CD4-positive, alpha-beta T cell (primary cell): ENCODE results near the gene NDRG4. TPM values are rescaled to one million over a fixed set of nuclear protein-coding genes. Genes with fewer than 3 reads are reported as not detected.
A peak's percentile ranks its signal among the peaks of the same experiment; 100 is the strongest.

ENCODE experiments used
- ATAC-seq: fragments of 200-7000 bp; cut with Tn5 transposase; one replicate; pipeline ENCODE4 v1.10.0; 2022; ENCODE audit warnings: mild to moderate bottlenecking; ENCODE audit not compliant: poor library complexity
- CTCF ChIA-PET: fragments of 350-600 bp; sonication (Branson Sonifier 250); formaldehyde crosslinking; loops from one replicate; lab custom pipeline; 2021; ENCODE audit warnings: antibody characterized with exemption, inconsistent platforms; lab: Charles Lee
- POLR2A ChIA-PET: fragments of 350-600 bp; sonication (Branson Sonifier 250); formaldehyde crosslinking; loops from one replicate; lab custom pipeline; 2021; ENCODE audit warnings: antibody characterized with exemption, inconsistent platforms; lab: Charles Lee
- DNase-seq, 14 experiments: peaks; one replicate each; pipeline ENCODE4 v3.0.0-alpha.2; 2013 to 2020; ENCODE audit warnings: mixed read lengths in 2 of 14
- H3K27ac ChIP-seq, 2 donors: one replicate each; pipeline versions ENCODE4 v1.5.1 to v1.7.0; 2013; ENCODE audit warnings: low read length in 2 of 2, low read depth in 1 of 2, mild to moderate bottlenecking in 1 of 2
- H3K27me3 ChIP-seq, 2 experiments: 1 replicate in 1 of 2; 2 replicates in 1 of 2; pipeline versions ENCODE4 v1.6.1 to v1.7.0; 2013; ENCODE audit warnings: low read length in 2 of 2, control low read depth in 1 of 2, mild to moderate bottlenecking in 1 of 2, moderate library complexity in 1 of 2; ENCODE audit not compliant: insufficient read depth in 2 of 2, control insufficient read depth in 1 of 2
- H3K36me3 ChIP-seq: one replicate; pipeline ENCODE4 v1.6.1; 2013; ENCODE audit warnings: low read length, control low read depth; ENCODE audit not compliant: insufficient read depth
- H3K4me1 ChIP-seq: one replicate; pipeline ENCODE4 v1.6.1; 2013; ENCODE audit warnings: low read length, control low read depth; ENCODE audit not compliant: insufficient read depth
- H3K4me3 ChIP-seq: one replicate; pipeline ENCODE4 v1.5.1; 2013; ENCODE audit warnings: mild to moderate bottlenecking, low read length, moderate library complexity
- H3K9me3 ChIP-seq, 2 experiments: 1 replicate in 1 of 2; 2 replicates in 1 of 2; pipeline versions ENCODE4 v1.6.1 to v1.7.0; 2013; ENCODE audit warnings: low read length in 2 of 2, mild to moderate bottlenecking in 2 of 2, control low read depth in 1 of 2, moderate library complexity in 1 of 2; ENCODE audit not compliant: control insufficient read depth in 1 of 2, insufficient read depth in 1 of 2
- H3K27ac Mint-ChIP-seq: one replicate; pipeline ENCODE4 v1.8.0; 2020; ENCODE audit warnings: mixed read lengths
- H3K27me3 Mint-ChIP-seq: one replicate; pipeline ENCODE4 v1.8.0; 2021; ENCODE audit warnings: mixed read lengths
- H3K36me3 Mint-ChIP-seq: one replicate; pipeline ENCODE4 v1.8.0; 2021; ENCODE audit warnings: low read depth, mixed read lengths
- H3K4me1 Mint-ChIP-seq: one replicate; pipeline ENCODE4 v1.8.0; 2021; ENCODE audit warnings: low read depth, mixed read lengths
- H3K4me3 Mint-ChIP-seq: one replicate; pipeline ENCODE4 v1.8.0; 2020; ENCODE audit warnings: mild to moderate bottlenecking, mixed read lengths
- H3K9me3 Mint-ChIP-seq: one replicate; pipeline ENCODE4 v1.8.0; 2020; ENCODE audit warnings: mixed read lengths
- intact Hi-C, 2 experiments: fragments of 100-400 bp; cut with DNase I in 1 of 2; cut with micrococcal nuclease in 1 of 2; formaldehyde crosslinking; loops; one replicate each; pipeline versions ENCODE4 v1.15.1 to v1.9.0; 2023 to 2025; cut with DNase I, micrococcal nuclease
- total RNA-seq, 174 experiments: library from RNA in 2 of 174; stranded (reverse) in 2 of 174; gene quantifications; one replicate each; pipeline ENCODE4 v1.2.3 and lab custom pipeline; 2021 to 2026
- TF ChIP-seq, protein P1 (sequence below): fragments of 200-600 bp; IDR thresholded peaks from one replicate; pipeline ENCODE4 v1.8.0; 2022; ENCODE audit warnings: antibody characterized with exemption, mild to moderate bottlenecking

Gene NDRG4
- total RNA-seq, 2 experiments from 2014 or later: 2.8 to 3.2 TPM

DNA sequence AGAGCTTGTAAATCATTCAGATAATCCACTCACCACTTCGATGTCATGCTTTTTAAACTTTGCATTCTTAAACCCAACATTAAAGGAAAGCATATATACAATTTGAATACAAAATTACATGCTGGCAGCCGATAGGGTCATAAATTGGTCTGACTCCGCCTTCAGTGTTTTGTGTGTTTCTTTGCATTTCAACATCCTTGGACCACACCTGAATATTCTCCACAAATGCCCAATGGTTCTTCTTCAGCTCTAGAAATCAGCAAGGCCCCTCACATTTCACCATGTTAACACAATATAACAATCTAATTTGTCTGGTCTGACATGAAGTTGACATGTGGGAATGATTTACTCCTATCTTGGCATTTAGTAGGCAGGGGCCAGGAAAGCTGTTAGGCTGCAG lies 32.5 kb downstream of the NDRG4 start:
- DNase-seq: no peak
- intact Hi-C loops: loop anchor here in 1 of 2 experiments (5.0 kb wide), 1 partner anchor 90 kb away; no protein-coding TSS in a partner anchor
- TF ChIP-seq, protein P1, sequence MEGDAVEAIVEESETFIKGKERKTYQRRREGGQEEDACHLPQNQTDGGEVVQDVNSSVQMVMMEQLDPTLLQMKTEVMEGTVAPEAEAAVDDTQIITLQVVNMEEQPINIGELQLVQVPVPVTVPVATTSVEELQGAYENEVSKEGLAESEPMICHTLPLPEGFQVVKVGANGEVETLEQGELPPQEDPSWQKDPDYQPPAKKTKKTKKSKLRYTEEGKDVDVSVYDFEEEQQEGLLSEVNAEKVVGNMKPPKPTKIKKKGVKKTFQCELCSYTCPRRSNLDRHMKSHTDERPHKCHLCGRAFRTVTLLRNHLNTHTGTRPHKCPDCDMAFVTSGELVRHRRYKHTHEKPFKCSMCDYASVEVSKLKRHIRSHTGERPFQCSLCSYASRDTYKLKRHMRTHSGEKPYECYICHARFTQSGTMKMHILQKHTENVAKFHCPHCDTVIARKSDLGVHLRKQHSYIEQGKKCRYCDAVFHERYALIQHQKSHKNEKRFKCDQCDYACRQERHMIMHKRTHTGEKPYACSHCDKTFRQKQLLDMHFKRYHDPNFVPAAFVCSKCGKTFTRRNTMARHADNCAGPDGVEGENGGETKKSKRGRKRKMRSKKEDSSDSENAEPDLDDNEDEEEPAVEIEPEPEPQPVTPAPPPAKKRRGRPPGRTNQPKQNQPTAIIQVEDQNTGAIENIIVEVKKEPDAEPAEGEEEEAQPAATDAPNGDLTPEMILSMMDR: no peak
- no peaks in the 10 kb centered on the region for H3K9me3 ChIP-seq
- H3K27me3 Mint-ChIP-seq: no peaks in the 10 kb centered on the region
- no peaks in the 10 kb centered on the region for H3K9me3 Mint-ChIP-seq
- POLR2A ChIA-PET: no interaction called here
- no peak overlapping the region for H3K4me3 Mint-ChIP-seq
- ATAC-seq: no peak
- H3K36me3 Mint-ChIP-seq: peaks cover 96% of the 10 kb centered on the region
- no peaks in the 10 kb centered on the region for H3K4me1 ChIP-seq
- no peak overlapping the region for H3K27ac ChIP-seq
- no peak overlapping the region for H3K4me3 ChIP-seq
- no peak overlapping the region for H3K27ac Mint-ChIP-seq
- H3K4me1 Mint-ChIP-seq: no peaks in the 10 kb centered on the region
- no peaks in the 10 kb centered on the region for H3K27me3 ChIP-seq
- peaks cover 96% of the 10 kb centered on the region for H3K36me3 ChIP-seq
- CTCF ChIA-PET: no interaction called here

DNA sequence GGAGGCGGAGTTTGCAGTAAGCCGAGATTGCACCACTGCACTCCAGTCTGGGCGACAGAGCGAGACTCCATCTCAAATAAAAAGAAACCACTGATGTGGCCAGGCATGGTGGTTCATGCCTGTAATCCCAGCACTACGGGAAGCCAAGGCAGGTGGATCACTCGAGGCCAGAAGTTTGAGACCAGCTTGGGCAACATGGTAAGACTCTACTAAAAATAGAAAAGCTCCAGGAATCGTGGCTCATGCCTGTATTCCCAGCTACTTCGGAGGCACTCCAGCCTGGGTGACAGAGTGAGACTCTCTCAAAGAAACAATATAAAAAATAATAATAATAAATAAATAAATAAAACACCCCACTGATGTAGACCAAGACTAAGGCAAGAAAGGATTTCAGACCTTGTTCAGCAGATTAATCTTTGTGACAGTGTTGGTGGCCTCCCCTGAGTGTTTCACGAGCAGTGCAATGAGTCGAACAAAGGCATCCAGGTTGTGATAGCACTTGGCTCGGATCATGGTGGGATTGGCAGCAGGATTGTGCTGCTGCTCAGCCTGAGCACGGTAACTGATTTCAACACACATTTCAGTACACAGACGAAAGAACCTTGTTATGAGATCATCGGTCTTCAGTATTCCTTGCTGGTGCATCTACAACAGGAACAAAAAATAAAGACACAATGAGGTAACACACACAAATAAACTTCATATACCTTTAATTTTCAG lies 34.0 kb downstream of the NDRG4 start:
- intact Hi-C loops: loop anchor here in 1 of 2 experiments (5.0 kb wide), 1 partner anchor 88 kb away; no protein-coding TSS in a partner anchor
- no peak overlapping the region for H3K27ac ChIP-seq
- ChIA-PET CTCF (no interaction called here), POLR2A (interaction anchor here (0.6 kb wide), 1 partner anchor 23 kb away, joined by 3 read pairs; no protein-coding TSS in a partner anchor)
- peaks cover 97% of the 10 kb centered on the region for H3K36me3 ChIP-seq
- Mint-ChIP-seq H3K36me3 (peaks cover 96% of the 10 kb centered on the region), H3K4me1 (no peaks in the 10 kb centered on the region), H3K27ac (no peak overlapping the region), H3K4me3 (no peak overlapping the region), H3K27me3 (no peaks in the 10 kb centered on the region), H3K9me3 (no peaks in the 10 kb centered on the region)
- TF ChIP-seq, protein P1: no peak
- no peak for DNase-seq
- no peaks in the 10 kb centered on the region for H3K4me1 ChIP-seq
- no peak overlapping the region for H3K4me3 ChIP-seq
- no peaks in the 10 kb centered on the region for H3K9me3 ChIP-seq
- no peak for ATAC-seq
- no peaks in the 10 kb centered on the region for H3K27me3 ChIP-seq

DNA sequence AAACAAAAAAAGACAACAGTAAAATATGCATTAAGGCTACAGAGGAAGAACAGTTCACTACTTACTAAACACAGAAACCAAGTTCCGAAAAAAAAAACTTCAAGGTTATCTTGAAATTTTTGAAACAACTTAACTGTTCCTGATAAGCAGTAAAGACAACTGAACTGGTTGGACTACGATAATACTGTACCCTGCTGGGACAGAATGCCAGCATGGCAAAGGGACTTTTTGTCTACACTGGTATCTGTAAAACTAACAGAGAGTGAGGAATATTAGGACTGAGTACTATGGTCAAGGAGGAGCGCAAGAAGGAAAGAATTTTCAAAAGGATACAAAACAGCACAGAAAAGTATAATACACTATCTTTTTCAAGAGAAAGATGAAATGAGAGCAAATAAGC lies 35.2 kb downstream of the NDRG4 start:
- no peaks in the 10 kb centered on the region for H3K4me1 ChIP-seq
- intact Hi-C loops: no loop called here
- H3K4me3 ChIP-seq: no peak overlapping the region
- Mint-ChIP-seq H3K4me3 (no peak overlapping the region), H3K27me3 (no peaks in the 10 kb centered on the region), H3K36me3 (peaks cover 96% of the 10 kb centered on the region), H3K4me1 (no peaks in the 10 kb centered on the region), H3K9me3 (no peaks in the 10 kb centered on the region), H3K27ac (peak overlapping the region; percentile 13)
- H3K9me3 ChIP-seq: no peaks in the 10 kb centered on the region
- H3K27me3 ChIP-seq: no peaks in the 10 kb centered on the region
- no peak for ATAC-seq
- no peak for DNase-seq
- CTCF ChIA-PET: no interaction called here
- TF ChIP-seq, protein P1: no peak
- peaks cover 98% of the 10 kb centered on the region for H3K36me3 ChIP-seq
- POLR2A ChIA-PET: no interaction called here
- no peak overlapping the region for H3K27ac ChIP-seq
